Dedifferentiated amniotic fluid mesenchymal stem cell (primary cell): ENCODE measurements around the gene TMC7.
"Not testable (repeated sequence)": the region's sequence is repeated elsewhere in the genome, so short reads cannot be mapped to it uniquely, and the experiment has no call there.

Experiments used
- DNase-seq: peaks from one replicate; pipeline ENCODE4 v3.0.0-alpha.2; 2016; ENCODE audit errors: extremely low spot score

TMC7 gene

GRCh38 chr16:18979936-18980335, 3.8 kb upstream of the TMC7 start:
- DNase-seq: no peak

- no peak for DNase-seq
Measured at GRCh38 chr16:18984435-18985005, 786 bp downstream of the TMC7 start.

GRCh38 chr16:18985256-18985655, 1.5 kb downstream of the TMC7 start:
- not testable (repeated sequence) for DNase-seq

GRCh38 chr16:18991731-18992130, 8.0 kb downstream of the TMC7 start:
- DNase-seq: not testable (repeated sequence)

- DNase-seq: not testable (repeated sequence)
Measured at GRCh38 chr16:18993531-18993930, 9.8 kb downstream of the TMC7 start.

- DNase-seq: not testable (repeated sequence)
Measured at GRCh38 chr16:18994181-18994580, 10.4 kb downstream of the TMC7 start.

- DNase-seq: not testable (repeated sequence)
Measured at GRCh38 chr16:18995406-18995805, 11.7 kb downstream of the TMC7 start.

- not testable (repeated sequence) for DNase-seq
Measured at GRCh38 chr16:18996536-18996935, 12.8 kb downstream of the TMC7 start.

- DNase-seq: not testable (repeated sequence)
Measured at GRCh38 chr16:18997001-18997400, 13.3 kb downstream of the TMC7 start.

GRCh38 chr16:18999045-18999393, 15.3 kb downstream of the TMC7 start:
- no peak for DNase-seq

- no peak for DNase-seq
Measured at GRCh38 chr16:19001788-19002187, 18.1 kb downstream of the TMC7 start.

GRCh38 chr16:19003935-19004334, 20.2 kb downstream of the TMC7 start:
- no peak for DNase-seq

- no peak for DNase-seq
Measured at GRCh38 chr16:19005561-19006445, 22.1 kb downstream of the TMC7 start.

- DNase-seq: no peak
Measured at GRCh38 chr16:19006446-19007315, 22.9 kb downstream of the TMC7 start.

GRCh38 chr16:19008245-19009169, 24.8 kb downstream of the TMC7 start:
- DNase-seq: no peak

GRCh38 chr16:19011169-19011731, 27.5 kb downstream of the TMC7 start:
- DNase-seq: no peak

- no peak for DNase-seq
Measured at GRCh38 chr16:19014461-19014860, 30.7 kb downstream of the TMC7 start.

GRCh38 chr16:19017179-19017578, 33.4 kb downstream of the TMC7 start:
- DNase-seq: no peak

GRCh38 chr16:19020689-19021088, 37.0 kb downstream of the TMC7 start:
- no peak for DNase-seq

- DNase-seq: no peak
Measured at GRCh38 chr16:19021747-19022146, 38.0 kb downstream of the TMC7 start.

- DNase-seq: no peak
Measured at GRCh38 chr16:19027416-19027815, 43.7 kb downstream of the TMC7 start.
